ENCODE measurements around the gene FES. TPM values are rescaled to one million over a fixed set of nuclear protein-coding genes. Genes with fewer than 3 reads are reported as not detected.
"Not testable (repeated sequence)": the region's sequence is repeated elsewhere in the genome, so short reads cannot be mapped to it uniquely, and the experiment has no call there.

FES gene
- total and polyA plus RNA-seq, 2 of the 13 experiments (the other 11 are each of a cell fraction or from before 2014, with no cell fraction given): 4.0 to 9.5 TPM

GRCh38 chr15:90849424-90849823, 34.9 kb upstream of the FES start:
- BruUV-seq (replicated peaks); DNase-seq (ENCODE audit: low spot score); H4K20me1 ChIP-seq (ENCODE audit: insufficient read depth, low read length); H3K27ac ChIP-seq (ENCODE audit: extremely low read length, insufficient read depth, low read length); H3K9ac ChIP-seq (ENCODE audit: insufficient read depth, low read depth, low read length); H2AFZ ChIP-seq (ENCODE audit: low read length); H3K4me2 ChIP-seq (ENCODE audit: low read depth, low read length); H3K79me2 ChIP-seq (ENCODE audit: insufficient read depth, low read length); CTCF ChIA-PET (ENCODE audit: low intra/inter-chr PET ratio, low total read pairs); FAIRE-seq; ATAC-seq; H3K36me3 ChIP-seq (replicated peaks in 1 of 2; ENCODE audit: control insufficient read depth in 1 of 2, insufficient read depth in 2 of 2, low read length in 2 of 2); POLR2A ChIA-PET; in situ Hi-C loops (cut with HindIII; ENCODE audit: extremely low pct_ligation_motif_present, low pct_unique_long_range_greater_than_20kb); intact Hi-C loops (cut with micrococcal nuclease; ENCODE audit: unreplicated experiment); H3K4me3 ChIP-seq (replicated peaks in 1 of 3; ENCODE audit: insufficient read depth in 1 of 3, low read depth in 2 of 3, low read length in 3 of 3); H3K9me3 ChIP-seq (ENCODE audit: low read length): not testable (repeated sequence)
- H3K27me3 ChIP-seq (ENCODE audit: control insufficient read depth in 1 of 2, insufficient read depth in 2 of 2, low read length in 2 of 2): peaks cover 0 to 16% of the 10 kb centered on the region in 2 experiments; a peak in 3 of 5 replicates
- 89% methylated on average over 1 of the region's 1 CpG for WGBS (ENCODE audit: low lambda C conversion rate)
- peaks cover 11% of the 10 kb centered on the region for H3K4me1 ChIP-seq (ENCODE audit: insufficient read depth, low read length)

DNA sequence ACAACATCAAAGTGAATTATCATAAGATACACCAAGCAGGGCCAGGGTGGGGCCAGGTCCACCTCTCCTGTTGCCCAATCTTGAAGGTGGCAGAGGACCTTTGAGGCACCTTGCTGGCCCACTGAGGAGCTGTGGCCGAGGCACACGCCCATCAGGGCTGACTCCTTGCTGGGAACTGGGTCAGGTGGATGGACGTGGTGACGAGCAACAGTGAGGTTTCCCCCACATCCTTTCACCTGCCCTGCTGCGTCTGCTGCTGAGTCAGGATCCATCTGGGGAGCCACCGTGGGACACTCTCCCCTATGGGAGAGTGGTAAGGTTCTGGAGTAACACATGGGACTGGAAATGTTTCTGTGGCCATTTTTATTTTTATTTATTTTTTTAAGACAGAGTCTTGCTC, 33.2 kb upstream of the FES start:
- FAIRE-seq (no peak), ATAC-seq (no peak), DNase-seq (ENCODE audit: low spot score) (no peak)
- H3K9me3 ChIP-seq (ENCODE audit: low read length): no peaks in the 10 kb centered on the region
- ChIA-PET POLR2A (no interaction called here), CTCF (ENCODE audit: low intra/inter-chr PET ratio, low total read pairs) (no interaction called here)
- H3K36me3 ChIP-seq (replicated peaks in 1 of 2; ENCODE audit: control insufficient read depth in 1 of 2, insufficient read depth in 2 of 2, low read length in 2 of 2): no peaks in the 10 kb centered on the region
- intact Hi-C loops (cut with micrococcal nuclease; ENCODE audit: unreplicated experiment): no loop called here
- no peaks in the 10 kb centered on the region for H3K79me2 ChIP-seq (ENCODE audit: insufficient read depth, low read length)
- no peak overlapping the region for H3K9ac ChIP-seq (ENCODE audit: insufficient read depth, low read depth, low read length)
- no peak overlapping the region for H2AFZ ChIP-seq (ENCODE audit: low read length)
- 62% methylated on average over 6 of the region's 6 CpGs for WGBS (ENCODE audit: low lambda C conversion rate)
- peaks cover 2 to 16% of the 10 kb centered on the region in 2 experiments; a peak in 4 of 5 replicates for H3K27me3 ChIP-seq (ENCODE audit: control insufficient read depth in 1 of 2, insufficient read depth in 2 of 2, low read length in 2 of 2)
- TF ChIP-seq ZBTB20 (CRISPR knock-in tag; IDR thresholded peaks at IDR 0.05; ENCODE audit: borderline replicate concordance, low read depth) (no peak), ZNF570 (CRISPR knock-in tag; IDR thresholded peaks at IDR 0.05; ENCODE audit: borderline replicate concordance) (no peak), CBX1 (IDR thresholded peaks at IDR 0.05; ENCODE audit: low read depth) (no peak), MEIS2 (CRISPR knock-in tag; IDR thresholded peaks at IDR 0.05) (no peak), HOXA7 (CRISPR knock-in tag; IDR thresholded peaks at IDR 0.05) (no peak), ZNF30 (CRISPR knock-in tag; IDR thresholded peaks at IDR 0.05) (no peak), CBFB (CRISPR knock-in tag; IDR thresholded peaks at IDR 0.05) (no peak)
- TF ChIP-seq, protein P1, sequence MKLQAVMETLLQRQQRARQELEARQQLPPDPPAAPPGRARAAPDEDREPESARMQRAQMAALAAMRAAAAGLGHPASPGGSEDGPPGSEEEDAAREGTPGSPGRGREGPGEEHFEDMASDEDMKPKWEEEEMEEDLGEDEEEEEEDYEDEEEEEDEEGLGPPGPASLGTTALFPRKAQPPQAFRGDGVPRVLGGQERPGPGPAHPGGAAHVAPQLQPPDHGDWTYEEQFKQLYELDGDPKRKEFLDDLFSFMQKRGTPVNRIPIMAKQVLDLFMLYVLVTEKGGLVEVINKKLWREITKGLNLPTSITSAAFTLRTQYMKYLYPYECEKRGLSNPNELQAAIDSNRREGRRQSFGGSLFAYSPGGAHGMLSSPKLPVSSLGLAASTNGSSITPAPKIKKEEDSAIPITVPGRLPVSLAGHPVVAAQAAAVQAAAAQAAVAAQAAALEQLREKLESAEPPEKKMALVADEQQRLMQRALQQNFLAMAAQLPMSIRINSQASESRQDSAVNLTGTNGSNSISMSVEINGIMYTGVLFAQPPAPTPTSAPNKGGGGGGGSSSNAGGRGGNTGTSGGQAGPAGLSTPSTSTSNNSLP (IDR thresholded peaks at IDR 0.05; ENCODE audit: low read depth, low read length): no peak
- no TSS peak for BruUV-seq (replicated peaks)
- H3K27ac ChIP-seq (ENCODE audit: extremely low read length, insufficient read depth, low read length): no peak overlapping the region
- in situ Hi-C loops (cut with HindIII; ENCODE audit: extremely low pct_ligation_motif_present, low pct_unique_long_range_greater_than_20kb): no loop called here
- no peak overlapping the region for H3K4me3 ChIP-seq (replicated peaks in 1 of 3; ENCODE audit: insufficient read depth in 1 of 3, low read depth in 2 of 3, low read length in 3 of 3)
- H3K4me1 ChIP-seq (ENCODE audit: insufficient read depth, low read length): peaks cover 15% of the 10 kb centered on the region
- H4K20me1 ChIP-seq (ENCODE audit: insufficient read depth, low read length): no peaks in the 10 kb centered on the region
- H3K4me2 ChIP-seq (ENCODE audit: low read depth, low read length): no peak overlapping the region

Data from HepG2 (cell line).